ENCODE measurements around the gene GOLGA5. TPM values are rescaled to one million over a fixed set of nuclear protein-coding genes. Genes with fewer than 3 reads are reported as not detected.

The GOLGA5 gene
- total RNA-seq, 1 donor from 2014 or later = 16.6 TPM

- no peaks in the 10 kb centered on the region for H3K36me3 Mint-ChIP-seq (ENCODE audit: low read depth)
- CTCF ChIA-PET = no interaction called here
- POLR2A ChIA-PET = no interaction called here
- intact Hi-C loops (cut with micrococcal nuclease) = no loop called here
- ATAC-seq (ENCODE audit: low read depth) (no peak), DNase-seq (no peak)
- H3K9me3 Mint-ChIP-seq = peaks cover 5% of the 10 kb centered on the region
- no peak overlapping the region for H3K27ac Mint-ChIP-seq
- TF ChIP-seq, protein P1, sequence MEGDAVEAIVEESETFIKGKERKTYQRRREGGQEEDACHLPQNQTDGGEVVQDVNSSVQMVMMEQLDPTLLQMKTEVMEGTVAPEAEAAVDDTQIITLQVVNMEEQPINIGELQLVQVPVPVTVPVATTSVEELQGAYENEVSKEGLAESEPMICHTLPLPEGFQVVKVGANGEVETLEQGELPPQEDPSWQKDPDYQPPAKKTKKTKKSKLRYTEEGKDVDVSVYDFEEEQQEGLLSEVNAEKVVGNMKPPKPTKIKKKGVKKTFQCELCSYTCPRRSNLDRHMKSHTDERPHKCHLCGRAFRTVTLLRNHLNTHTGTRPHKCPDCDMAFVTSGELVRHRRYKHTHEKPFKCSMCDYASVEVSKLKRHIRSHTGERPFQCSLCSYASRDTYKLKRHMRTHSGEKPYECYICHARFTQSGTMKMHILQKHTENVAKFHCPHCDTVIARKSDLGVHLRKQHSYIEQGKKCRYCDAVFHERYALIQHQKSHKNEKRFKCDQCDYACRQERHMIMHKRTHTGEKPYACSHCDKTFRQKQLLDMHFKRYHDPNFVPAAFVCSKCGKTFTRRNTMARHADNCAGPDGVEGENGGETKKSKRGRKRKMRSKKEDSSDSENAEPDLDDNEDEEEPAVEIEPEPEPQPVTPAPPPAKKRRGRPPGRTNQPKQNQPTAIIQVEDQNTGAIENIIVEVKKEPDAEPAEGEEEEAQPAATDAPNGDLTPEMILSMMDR (IDR thresholded peaks at IDR 0.05) = no peak
- H3K4me1 Mint-ChIP-seq = no peaks in the 10 kb centered on the region
- peaks cover 19% of the 10 kb centered on the region for H3K27me3 Mint-ChIP-seq
- no peak overlapping the region for H3K4me3 Mint-ChIP-seq
Measured at GRCh38 chr14:92888896-92889295, 94.8 kb downstream of the GOLGA5 start.

Other genes starting within 250 kb of the GOLGA5 start
- 10.3 and 11.8 TPM in 2 replicates for gene LGMN, start 45.7 kb upstream of the GOLGA5 start, total RNA-seq
- not detected in 2 replicates for gene CHGA, start 128.8 kb downstream of the GOLGA5 start, total RNA-seq

All from activated B cell treated with CpG ODN at 0.5 μM for 24 hours (primary cell).